SKM-1 treated with dmso at 0.1 percent for 144 hours (cell line): ENCODE measurements around the gene FLNC.

Experiments used
- DNase-seq: peaks from one replicate; lab custom pipeline; 2025; ENCODE audit not compliant: unreplicated experiment; lab: John Stamatoyannopoulos, UW

Gene FLNC

DNA sequence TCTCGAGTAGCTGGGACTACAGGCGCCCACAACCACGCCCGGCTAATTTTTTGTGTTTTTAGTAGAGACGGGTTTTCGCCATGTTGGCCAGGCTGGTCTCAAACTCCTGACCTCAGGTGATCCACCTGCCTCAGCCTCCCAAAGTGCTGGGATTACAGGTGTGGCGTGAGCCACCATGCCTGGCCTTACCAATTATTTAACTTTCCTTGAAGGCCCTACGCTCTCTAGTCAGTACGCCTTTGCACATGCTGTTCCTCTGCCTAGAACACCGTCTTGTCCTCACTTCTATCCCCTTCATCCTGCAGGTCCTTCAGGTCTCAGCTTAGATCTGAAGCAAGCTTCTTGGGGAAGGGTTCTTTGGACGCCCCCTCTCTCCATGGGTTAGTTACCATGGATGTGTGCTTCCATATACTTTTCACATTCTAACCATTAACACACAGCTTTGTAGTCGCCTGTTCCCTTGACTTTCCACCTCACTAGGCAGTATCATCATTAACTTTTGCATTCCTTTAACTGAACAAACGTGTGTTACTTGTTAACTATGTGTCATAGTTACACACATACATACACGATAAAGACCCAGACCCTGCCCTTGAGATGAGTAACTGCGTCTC is 31.9 kb downstream of the FLNC start:
- DNase-seq = no peak

DNA sequence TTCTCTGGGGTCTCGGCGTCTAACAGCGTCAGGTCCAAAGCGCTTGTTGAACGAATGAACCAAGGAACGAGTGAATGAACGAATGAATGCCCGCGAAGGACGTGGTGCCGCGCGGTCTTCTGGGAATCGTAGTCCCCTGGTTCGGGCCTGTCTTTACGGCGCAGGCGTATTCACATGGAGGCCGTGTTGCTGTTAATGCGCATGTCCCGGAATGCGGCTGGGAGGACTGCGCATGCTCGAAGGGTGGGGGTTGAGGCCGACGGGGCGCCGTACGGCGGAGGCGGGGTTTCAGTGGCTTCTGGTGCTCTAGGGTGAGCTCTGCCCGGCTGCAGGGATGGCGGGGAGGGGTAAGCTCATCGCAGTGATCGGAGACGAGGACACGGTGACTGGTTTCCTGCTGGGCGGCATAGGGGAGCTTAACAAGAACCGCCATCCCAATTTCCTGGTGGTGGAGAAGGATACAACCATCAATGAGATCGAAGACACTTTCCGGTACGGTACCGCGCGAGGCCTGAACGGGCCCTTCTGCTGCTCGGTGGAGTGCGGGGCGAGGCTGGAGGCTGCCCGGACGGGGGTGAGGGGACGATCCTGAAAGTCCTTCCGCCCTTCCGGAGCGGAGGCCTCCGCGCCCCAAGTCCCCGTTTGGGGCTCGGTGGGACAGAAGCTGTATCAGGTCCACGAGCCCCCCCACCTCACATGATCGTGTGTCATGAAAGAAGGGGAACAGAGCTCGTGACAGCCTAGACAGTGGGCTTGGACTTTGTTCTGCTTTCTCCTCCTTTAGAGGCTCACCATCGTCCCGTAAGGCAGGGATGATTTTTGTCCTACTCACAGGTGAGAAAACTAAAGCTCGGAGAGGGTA is 32.6 kb downstream of the FLNC start, which contains the start of gene ATP6V1F:
ATP6V1F (plus strand) TSS at position 286 of the 862 bp plus-strand sequence; CDS start at position 335, 49 bp downstream.
- peak; percentile 95 for DNase-seq

DNA sequence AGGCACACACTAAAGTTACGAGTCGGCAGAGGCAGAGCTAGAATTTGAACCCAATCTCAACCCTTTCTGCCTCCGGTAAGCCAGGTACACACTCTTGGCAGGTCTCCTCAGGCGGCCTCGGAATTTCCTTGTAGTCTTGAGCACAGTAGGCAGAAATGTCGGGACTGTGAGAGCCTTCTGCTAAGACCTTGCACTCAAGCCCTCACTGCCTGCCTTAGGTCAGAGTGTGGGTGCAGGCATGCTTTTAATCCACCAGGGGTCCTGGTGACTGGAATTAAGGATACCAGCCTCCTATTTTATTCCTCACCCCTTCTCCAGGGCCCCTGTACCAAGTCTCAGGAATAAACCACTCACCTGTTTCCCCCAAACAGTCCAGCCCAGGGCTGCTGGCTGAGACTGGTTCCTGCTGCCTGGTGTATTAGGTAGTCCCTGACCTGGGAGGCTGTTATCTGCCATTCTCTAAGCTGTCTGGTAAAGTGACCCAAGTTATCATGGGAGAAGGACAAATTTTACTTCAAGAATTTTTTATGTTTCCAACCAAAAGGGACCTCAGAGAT is 33.3 kb downstream of the FLNC start:
- peak; percentile 65 for DNase-seq

GRCh38 chr7:128865303-128865702 is 35.1 kb downstream of the FLNC start:
- no peak for DNase-seq

DNA sequence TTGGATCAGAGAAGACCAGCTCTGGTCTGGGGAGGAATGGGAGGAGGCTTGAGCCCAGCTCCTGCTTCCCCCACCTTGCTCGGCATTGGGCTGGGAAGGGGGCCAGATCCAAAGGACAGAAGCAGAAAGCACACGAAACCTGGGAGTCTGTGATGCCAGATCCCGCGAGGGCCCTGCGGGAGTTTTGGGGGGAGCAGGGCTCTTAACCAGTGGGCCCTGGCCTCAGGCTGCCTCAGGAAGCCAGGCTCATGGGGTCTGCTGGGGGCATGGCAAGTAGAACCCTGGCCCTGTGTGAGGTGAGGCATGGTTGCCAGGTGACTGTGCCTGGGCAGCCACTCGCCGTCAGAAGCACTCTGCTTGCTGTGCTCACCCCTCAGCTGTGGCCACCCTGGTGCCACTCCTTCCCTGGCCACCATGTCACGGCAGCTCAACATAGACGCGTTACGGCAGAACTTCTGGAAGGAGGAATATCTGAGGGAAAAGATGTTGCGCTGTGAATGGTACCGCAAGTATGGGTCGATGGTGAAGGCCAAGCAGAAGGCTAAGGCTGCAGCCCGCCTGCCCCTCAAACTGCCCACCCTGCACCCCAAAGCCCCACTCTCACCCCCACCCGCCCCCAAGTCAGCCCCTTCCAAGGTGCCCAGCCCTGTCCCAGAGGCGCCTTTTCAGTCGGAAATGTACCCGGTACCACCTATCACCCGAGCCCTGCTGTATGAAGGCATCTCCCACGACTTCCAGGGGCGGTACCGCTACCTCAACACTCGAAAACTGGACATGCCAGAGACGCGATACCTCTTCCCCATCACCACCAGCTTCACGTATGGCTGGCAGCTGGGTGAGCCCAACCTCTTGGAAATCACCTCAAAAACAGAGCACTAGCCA is 36.0 kb downstream of the FLNC start:
- no peak for DNase-seq

DNA sequence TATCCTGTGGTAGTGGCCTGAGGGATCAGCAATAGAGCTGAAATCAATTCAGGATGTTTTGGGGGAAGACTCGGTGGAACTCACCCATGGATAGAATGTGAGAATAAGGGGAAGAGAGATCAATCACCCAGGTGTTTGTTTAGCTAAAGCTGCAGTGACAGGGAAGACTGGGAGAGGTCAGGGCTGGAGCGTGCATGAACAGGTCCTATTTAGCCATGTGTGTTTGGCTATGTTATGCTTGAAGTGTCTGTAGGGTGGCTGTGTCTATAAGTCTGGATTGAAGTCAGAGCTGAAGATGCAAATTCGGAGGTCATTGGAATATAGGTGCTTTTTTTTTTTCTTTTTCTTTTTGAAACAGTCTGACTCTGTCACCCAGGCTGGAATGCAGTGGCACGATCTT is 37.0 kb downstream of the FLNC start:
- no peak for DNase-seq

GRCh38 chr7:128867842-128868623 is 37.8 kb downstream of the FLNC start:
- no peak for DNase-seq

GRCh38 chr7:128868624-128869137 is 38.5 kb downstream of the FLNC start:
- no peak for DNase-seq

DNA sequence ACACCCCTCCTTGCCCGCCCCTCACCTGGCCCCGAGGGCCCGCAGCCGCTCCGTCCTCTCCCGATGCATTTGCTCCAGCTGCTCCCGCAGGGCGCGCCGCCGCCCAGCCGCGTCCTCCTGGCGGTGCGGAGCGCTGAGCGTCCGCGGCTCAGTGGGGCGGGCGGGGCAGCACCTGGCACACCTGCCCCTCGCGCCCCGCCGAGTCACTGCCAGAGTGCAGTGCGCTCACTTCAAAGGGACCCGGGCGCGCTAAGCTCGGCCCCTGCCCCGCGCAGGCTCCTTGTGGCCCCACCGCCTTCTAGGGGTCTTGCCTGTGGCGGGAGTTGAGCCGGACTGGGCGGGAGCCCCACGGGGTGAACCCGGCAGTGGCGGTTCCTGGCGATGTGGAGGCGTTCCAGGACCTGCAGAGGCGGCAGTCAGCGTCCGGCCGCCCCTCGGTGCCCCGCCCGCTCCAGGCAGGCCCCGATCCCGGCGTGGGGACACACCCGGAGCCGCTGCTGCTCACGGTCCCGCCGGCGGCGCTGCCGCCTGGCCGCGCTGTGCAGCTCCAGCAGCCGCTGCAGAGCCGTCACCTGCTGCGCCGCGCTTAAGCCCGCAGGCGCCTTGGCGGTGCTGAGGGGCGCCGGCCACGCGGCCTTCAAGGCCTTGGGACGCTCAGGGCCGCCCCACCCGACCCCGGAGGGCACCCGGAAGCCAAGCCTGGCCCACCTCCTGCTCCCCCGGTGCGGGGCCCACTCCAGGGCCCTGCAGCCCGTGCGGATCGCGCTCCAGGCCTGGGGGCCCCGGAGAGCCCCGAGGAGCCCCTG is 39.1 kb downstream of the FLNC start:
- no peak for DNase-seq

- DNase-seq = no peak
Observed at GRCh38 chr7:128869944-128870285, 39.7 kb downstream of the FLNC start.

GRCh38 chr7:128871050-128871449 is 40.8 kb downstream of the FLNC start:
- DNase-seq = no peak

GRCh38 chr7:128872394-128872824 is 42.2 kb downstream of the FLNC start:
- DNase-seq = no peak

DNA sequence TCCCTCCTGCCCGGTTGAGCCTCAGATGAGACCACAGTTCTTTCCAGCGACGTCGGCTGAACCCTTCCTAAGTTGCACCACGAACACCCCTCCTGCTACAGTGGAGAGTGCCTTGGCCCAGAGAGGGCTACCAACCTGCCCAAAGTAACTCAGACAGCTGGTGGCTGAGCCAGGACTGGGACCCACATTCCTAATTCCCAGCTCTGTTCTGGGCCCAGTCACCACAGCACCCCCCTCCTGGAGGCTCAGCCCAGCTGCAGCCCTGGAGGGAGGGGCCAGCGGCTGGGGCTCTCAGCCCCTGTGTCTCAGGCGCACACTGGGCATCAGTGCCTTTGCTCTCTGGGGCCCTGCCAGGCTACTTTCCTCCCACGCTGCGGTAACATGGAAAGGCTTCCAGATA is 43.0 kb downstream of the FLNC start:
- DNase-seq = no peak

DNA sequence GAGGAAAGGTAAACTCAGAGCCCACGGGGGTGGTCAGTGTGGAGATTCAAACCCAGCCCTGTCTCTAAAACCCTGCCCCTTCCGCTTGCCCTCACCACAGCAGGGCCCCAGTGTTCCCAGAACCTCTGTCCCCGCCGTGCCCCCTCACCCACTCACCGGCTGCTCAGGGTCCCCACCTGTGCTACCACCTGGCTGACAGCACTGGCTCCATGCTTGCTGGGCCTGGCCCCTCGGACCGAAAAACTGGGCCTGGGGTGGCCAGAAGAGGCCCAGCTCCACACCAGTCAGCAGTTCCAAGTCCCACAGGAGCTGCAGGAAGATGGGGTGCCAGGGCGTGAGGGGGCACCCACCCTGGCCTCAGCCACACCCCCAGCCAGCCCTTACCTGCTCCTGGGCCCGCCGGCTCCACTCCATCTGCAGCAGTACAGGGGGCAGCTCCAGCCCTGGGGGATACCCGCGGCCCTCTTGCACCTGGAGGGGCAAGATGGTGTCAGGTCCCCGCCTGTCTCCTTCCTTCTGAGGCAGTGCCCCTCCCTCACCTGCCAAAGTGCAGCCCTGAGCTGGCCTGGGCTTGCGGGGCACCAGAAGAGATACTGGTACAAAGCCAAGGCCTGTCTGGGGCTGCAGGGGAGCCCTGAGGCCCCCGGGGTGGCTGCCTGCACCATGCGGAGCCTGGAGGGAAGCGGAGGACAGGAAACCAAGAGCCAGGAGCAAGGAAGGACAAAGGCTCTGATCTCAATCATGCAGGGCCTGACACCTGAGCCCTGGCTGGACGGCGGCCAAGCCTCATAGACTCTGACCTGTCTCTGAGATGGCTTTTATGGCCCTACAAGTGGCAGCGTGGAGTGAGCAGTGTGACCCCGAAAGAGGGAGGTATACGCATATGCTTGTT is 44.2 kb downstream of the FLNC start:
- DNase-seq = no peak

DNA sequence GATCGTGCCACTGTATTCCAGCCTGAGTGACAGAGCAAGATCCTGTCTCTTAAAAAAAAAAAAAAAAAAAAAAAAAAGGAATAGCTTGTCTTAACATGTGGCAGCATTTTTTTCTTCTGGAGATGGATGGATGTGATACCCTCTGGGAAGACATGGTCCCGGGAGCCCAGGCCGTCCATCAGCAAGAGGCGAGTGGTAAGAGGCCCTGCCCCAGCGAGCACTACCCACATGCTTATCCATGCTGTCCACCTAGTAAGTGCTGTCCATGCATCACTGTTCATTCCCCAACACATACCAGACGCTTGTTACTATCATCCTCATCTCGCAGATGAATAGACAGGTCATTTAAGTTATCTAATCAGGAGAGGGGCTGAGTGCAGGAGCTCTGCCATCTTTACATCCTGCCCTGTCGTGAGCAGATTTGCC is 45.3 kb downstream of the FLNC start:
- no peak for DNase-seq

DNA sequence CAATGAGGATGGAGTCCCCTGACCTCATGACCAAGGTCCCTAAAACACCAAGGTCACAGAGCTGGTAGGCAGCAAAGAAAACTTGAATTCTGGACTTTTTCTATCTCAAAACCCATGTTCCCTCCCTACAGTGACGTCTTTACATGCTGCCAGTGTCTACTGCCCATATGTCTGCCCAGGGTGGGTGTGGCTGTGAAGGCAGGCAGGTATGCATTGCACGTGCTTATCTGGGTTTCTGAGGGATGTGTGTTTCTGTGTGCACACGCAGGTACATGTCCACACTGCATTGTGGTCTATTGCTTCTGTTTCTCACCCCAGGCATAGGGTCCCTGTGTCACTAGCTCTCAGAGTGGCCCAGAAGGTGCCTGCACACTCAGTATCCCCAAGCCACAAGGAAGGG is 45.9 kb downstream of the FLNC start:
- no peak for DNase-seq

DNA sequence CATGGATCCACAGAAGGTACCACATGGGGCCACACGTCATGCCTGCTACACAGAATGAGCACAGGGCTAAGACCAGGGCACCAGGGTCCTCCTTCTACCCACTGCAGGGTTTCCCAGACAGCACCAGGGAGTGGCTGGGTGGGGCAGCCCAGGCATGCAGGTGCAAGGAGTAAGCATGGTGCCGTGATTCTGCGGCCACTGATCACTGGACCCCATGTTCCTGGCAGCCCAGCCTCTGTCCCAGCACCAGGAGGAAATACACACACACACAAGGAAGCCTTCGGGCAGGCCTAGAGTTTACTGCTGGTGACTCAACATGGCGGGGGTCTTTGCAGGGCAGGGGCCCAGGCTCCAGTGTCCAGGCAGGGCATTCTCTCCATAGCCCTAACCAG is 46.4 kb downstream of the FLNC start:
- DNase-seq = no peak

DNA sequence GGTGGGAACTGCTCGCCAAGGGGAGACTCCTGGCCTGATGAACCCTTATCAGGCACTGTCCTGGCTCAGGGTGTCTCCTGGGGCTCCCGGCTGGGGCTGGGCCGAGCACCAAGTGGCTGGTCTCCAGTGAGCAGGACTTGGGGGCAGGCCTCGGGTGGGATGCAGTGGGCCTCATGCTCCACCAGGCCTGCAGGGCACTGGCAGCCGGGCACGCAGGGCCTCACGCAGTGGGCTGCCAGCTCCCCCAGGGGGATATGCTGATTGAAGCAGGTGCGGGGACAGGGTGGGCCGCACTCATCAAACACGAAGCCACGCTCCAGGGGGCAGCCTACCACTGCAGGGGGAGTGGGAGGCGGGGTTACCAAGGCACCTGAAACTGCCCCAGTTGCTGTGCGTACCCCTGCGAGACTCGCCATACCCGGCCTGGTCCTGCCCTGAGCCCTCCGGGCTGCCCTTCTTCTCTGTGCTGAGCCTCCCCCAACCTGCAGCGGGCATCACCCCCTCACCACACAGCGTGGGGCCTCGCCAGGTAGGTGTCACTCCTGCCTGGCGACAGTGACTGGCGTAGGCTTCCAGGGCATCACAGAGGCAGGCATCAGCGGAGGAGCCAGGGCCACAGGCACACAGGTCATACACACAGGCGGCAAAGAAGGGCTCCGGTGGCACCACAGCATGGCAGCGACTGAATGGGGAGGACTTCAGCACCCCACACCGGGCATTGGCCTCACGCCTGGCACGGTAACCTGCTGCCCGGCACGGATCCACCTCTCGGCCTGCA is 47.0 kb downstream of the FLNC start:
- DNase-seq = no peak
